Hair follicle dermal papilla cell (primary cell): ENCODE data around the gene OR13C8. TPM values are rescaled to one million over a fixed set of nuclear protein-coding genes. Genes with fewer than 3 reads are reported as not detected.

Experiments
- total RNA-seq: library from RNA; depleted of rRNA; stranded (reverse); fragments of >200 nt; gene quantifications from 2 replicates; pipeline ENCODE4 v1.2.3, GENCODE V29; 2012

The OR13C8 gene, protein sequence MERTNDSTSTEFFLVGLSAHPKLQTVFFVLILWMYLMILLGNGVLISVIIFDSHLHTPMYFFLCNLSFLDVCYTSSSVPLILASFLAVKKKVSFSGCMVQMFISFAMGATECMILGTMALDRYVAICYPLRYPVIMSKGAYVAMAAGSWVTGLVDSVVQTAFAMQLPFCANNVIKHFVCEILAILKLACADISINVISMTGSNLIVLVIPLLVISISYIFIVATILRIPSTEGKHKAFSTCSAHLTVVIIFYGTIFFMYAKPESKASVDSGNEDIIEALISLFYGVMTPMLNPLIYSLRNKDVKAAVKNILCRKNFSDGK
- not detected in 2 replicates for total RNA-seq

DNA sequence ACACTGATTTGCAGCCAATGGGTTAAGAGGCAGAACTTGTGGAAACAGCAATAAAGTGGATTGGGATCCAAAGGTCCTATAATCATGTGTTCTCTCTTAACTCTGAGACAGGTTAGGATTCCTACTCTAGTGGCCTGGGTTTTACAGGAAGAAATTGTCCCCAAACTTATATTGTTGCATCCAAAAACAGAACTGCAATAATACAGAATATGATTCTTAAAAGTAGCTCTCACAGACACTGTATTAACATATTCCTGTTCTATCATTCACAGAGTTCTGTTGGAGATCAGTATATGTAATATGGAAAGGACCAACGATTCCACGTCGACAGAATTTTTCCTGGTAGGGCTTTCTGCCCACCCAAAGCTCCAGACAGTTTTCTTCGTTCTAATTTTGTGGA lies at the start of gene OR13C8:
Gene OR13C8 (plus strand): TSS at position 301 of the 400 bp plus-strand sequence. CDS start 0 bp downstream, at position 301.

DNA sequence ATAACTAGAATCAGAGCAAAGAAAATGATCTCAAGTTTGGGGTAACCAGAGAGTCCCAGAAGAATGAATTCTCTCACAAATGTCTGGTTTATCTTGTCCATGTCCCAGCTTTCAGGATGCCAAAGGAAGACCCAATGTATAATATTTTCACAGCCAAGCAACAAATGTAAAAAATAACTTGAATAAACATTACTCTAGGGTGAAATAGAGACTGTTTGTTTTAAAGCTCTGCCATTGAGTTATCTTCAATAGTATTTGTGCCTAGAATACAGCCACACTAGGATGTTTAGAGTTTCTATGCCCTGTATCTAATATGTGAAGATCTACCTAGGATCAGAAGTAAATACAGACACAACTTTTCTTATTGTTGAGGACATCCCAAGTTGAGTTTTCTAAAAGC lies 41.9 kb upstream of the OR13C8 start, which contains the start of gene OR13C4:
Gene OR13C4 (minus strand): TSS at position 101 of the 400 bp plus-strand sequence. CDS start 0 bp downstream, at position 101.

DNA sequence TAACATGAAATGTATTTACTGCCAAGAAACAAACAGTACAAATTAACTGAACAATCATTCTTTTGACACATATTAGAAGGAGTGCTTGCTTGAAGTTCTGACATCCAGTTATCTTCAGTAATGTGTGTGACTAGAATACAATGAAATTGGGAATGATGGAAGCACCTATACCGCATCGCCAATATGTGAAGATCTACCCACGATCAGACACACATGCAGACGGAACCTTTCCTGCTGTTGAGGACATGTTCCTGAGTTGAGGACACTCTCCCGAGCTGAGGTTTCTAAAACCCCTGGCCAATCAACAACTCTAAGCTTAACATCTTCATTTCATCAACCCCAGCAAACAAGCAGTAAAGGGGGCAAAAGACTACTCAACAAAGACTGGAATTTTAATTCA lies 32.2 kb upstream of the OR13C8 start, which contains the start of gene OR13C3:
Gene OR13C3 (minus strand): TSS at position 101 of the 400 bp plus-strand sequence. CDS start 133 bp downstream, outside the sequence.

DNA sequence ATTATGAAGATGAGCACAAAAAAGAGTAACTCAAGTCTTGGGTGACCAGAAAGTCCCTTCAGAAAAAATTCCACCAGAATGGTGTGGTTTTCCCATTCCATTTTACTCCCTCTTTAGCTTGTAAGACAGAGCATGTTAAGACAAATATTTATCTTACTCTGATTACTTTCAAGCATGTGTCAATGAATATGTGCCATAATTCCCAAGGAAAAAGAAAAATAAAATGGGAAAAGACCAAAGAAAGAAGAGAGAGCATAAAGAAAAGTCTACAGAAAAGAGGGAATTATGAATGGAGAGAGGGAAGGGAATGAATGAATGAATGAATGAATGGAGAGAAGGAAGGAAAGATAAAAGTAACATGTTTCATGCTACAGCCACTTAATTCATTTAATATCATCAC lies 30.3 kb downstream of the OR13C8 start, which contains the start of gene OR13C5:
Gene OR13C5 (minus strand): TSS at position 101 of the 400 bp plus-strand sequence. CDS start 0 bp downstream, at position 101.

GRCh38 chr9:104605527-104605926 lies 36.6 kb downstream of the OR13C8 start, which contains the start of gene OR13C2:
Gene OR13C2 (minus strand): TSS chr9:104605627. CDS start chr9:104605627, 0 bp downstream.

GRCh38 chr9:104618104-104618503 lies 49.1 kb downstream of the OR13C8 start, which contains the start of gene OR13C9:
Gene OR13C9 (minus strand): TSS chr9:104618204. CDS start chr9:104618204, 0 bp downstream.

Other genes starting within 250 kb of the OR13C8 start
- gene OR13F1, start 64.9 kb upstream of the OR13C8 start, total RNA-seq, result not detected in 2 replicates
- not detected in 2 replicates for gene OR13C4, start 42.0 kb upstream of the OR13C8 start, total RNA-seq
- not detected in 2 replicates for gene OR13C3, start 32.3 kb upstream of the OR13C8 start, total RNA-seq
- gene OR13C5, start 30.2 kb downstream of the OR13C8 start, total RNA-seq, result not detected in 2 replicates
- not detected in 2 replicates for gene OR13C2, start 36.5 kb downstream of the OR13C8 start, total RNA-seq
- not detected in 2 replicates for gene OR13C9, start 49.0 kb downstream of the OR13C8 start, total RNA-seq
- gene OR13D1, start 125.3 kb downstream of the OR13C8 start, total RNA-seq, result not detected in 2 replicates
- gene NIPSNAP3A, start 178.5 kb downstream of the OR13C8 start, total RNA-seq, result 54.4 and 55.7 TPM in 2 replicates
- 2.8 and 4.6 TPM in 2 replicates for gene NIPSNAP3B, start 195.0 kb downstream of the OR13C8 start, total RNA-seq